ENCODE data around the gene UQCRQ. TPM values are rescaled to one million over a fixed set of nuclear protein-coding genes. Genes with fewer than 3 reads are reported as not detected.
A peak's percentile ranks its signal among the peaks of the same experiment; 100 is the strongest.

UQCRQ gene
- total and polyA plus RNA-seq, 9 of the 15 experiments (the other 6 are each of a cell fraction or from before 2014, with no cell fraction given): 235 to 2,421 (median 883) TPM

DNA sequence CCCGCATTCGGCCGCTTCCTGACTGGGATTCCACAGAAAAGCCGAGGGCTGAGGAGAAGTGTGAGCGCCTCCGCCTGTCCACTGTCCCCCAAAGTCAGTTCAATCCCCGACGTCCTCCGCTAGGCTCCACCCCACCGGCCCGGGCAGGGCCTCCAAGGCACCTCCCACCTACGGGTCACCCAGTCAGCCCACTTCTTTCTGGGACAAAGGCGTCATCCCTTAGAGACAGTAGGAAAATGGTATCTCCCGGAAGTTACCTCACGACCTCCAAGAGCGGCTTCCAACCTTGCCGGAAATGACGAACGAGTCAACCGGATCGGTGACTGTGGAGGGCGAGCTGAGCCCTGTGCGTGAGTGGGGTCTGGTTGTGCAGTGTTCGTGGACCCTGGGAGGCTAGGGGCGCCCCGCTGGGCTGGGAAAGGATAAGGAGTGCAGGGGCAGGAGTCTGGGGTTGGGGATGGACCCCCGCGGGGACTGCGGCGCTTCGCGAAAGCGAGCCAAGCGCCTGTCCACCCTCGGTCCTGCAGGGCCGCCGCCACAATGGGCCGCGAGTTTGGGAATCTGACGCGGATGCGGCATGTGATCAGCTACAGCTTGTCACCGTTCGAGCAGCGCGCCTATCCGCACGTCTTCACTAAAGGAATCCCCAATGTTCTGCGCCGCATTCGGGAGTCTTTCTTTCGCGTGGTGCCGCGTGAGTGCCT is at the start of gene UQCRQ, which contains the start of gene GDF9 (continued):
- TF ChIP-seq, protein P1, sequence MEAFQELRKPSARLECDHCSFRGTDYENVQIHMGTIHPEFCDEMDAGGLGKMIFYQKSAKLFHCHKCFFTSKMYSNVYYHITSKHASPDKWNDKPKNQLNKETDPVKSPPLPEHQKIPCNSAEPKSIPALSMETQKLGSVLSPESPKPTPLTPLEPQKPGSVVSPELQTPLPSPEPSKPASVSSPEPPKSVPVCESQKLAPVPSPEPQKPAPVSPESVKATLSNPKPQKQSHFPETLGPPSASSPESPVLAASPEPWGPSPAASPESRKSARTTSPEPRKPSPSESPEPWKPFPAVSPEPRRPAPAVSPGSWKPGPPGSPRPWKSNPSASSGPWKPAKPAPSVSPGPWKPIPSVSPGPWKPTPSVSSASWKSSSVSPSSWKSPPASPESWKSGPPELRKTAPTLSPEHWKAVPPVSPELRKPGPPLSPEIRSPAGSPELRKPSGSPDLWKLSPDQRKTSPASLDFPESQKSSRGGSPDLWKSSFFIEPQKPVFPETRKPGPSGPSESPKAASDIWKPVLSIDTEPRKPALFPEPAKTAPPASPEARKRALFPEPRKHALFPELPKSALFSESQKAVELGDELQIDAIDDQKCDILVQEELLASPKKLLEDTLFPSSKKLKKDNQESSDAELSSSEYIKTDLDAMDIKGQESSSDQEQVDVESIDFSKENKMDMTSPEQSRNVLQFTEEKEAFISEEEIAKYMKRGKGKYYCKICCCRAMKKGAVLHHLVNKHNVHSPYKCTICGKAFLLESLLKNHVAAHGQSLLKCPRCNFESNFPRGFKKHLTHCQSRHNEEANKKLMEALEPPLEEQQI (IDR thresholded peaks at IDR 0.05): no peak
- TF ChIP-seq, protein P2, sequence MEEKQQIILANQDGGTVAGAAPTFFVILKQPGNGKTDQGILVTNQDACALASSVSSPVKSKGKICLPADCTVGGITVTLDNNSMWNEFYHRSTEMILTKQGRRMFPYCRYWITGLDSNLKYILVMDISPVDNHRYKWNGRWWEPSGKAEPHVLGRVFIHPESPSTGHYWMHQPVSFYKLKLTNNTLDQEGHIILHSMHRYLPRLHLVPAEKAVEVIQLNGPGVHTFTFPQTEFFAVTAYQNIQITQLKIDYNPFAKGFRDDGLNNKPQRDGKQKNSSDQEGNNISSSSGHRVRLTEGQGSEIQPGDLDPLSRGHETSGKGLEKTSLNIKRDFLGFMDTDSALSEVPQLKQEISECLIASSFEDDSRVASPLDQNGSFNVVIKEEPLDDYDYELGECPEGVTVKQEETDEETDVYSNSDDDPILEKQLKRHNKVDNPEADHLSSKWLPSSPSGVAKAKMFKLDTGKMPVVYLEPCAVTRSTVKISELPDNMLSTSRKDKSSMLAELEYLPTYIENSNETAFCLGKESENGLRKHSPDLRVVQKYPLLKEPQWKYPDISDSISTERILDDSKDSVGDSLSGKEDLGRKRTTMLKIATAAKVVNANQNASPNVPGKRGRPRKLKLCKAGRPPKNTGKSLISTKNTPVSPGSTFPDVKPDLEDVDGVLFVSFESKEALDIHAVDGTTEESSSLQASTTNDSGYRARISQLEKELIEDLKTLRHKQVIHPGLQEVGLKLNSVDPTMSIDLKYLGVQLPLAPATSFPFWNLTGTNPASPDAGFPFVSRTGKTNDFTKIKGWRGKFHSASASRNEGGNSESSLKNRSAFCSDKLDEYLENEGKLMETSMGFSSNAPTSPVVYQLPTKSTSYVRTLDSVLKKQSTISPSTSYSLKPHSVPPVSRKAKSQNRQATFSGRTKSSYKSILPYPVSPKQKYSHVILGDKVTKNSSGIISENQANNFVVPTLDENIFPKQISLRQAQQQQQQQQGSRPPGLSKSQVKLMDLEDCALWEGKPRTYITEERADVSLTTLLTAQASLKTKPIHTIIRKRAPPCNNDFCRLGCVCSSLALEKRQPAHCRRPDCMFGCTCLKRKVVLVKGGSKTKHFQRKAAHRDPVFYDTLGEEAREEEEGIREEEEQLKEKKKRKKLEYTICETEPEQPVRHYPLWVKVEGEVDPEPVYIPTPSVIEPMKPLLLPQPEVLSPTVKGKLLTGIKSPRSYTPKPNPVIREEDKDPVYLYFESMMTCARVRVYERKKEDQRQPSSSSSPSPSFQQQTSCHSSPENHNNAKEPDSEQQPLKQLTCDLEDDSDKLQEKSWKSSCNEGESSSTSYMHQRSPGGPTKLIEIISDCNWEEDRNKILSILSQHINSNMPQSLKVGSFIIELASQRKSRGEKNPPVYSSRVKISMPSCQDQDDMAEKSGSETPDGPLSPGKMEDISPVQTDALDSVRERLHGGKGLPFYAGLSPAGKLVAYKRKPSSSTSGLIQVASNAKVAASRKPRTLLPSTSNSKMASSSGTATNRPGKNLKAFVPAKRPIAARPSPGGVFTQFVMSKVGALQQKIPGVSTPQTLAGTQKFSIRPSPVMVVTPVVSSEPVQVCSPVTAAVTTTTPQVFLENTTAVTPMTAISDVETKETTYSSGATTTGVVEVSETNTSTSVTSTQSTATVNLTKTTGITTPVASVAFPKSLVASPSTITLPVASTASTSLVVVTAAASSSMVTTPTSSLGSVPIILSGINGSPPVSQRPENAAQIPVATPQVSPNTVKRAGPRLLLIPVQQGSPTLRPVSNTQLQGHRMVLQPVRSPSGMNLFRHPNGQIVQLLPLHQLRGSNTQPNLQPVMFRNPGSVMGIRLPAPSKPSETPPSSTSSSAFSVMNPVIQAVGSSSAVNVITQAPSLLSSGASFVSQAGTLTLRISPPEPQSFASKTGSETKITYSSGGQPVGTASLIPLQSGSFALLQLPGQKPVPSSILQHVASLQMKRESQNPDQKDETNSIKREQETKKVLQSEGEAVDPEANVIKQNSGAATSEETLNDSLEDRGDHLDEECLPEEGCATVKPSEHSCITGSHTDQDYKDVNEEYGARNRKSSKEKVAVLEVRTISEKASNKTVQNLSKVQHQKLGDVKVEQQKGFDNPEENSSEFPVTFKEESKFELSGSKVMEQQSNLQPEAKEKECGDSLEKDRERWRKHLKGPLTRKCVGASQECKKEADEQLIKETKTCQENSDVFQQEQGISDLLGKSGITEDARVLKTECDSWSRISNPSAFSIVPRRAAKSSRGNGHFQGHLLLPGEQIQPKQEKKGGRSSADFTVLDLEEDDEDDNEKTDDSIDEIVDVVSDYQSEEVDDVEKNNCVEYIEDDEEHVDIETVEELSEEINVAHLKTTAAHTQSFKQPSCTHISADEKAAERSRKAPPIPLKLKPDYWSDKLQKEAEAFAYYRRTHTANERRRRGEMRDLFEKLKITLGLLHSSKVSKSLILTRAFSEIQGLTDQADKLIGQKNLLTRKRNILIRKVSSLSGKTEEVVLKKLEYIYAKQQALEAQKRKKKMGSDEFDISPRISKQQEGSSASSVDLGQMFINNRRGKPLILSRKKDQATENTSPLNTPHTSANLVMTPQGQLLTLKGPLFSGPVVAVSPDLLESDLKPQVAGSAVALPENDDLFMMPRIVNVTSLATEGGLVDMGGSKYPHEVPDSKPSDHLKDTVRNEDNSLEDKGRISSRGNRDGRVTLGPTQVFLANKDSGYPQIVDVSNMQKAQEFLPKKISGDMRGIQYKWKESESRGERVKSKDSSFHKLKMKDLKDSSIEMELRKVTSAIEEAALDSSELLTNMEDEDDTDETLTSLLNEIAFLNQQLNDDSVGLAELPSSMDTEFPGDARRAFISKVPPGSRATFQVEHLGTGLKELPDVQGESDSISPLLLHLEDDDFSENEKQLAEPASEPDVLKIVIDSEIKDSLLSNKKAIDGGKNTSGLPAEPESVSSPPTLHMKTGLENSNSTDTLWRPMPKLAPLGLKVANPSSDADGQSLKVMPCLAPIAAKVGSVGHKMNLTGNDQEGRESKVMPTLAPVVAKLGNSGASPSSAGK (IDR thresholded peaks at IDR 0.05): peak; percentile 52; the same call in 1 of the 2 replicates
- TF ChIP-seq KAT2B (IDR thresholded peaks at IDR 0.05; ENCODE audit: low read depth, low read length) (no peak), ELF4 (CRISPR knock-in tag; IDR thresholded peaks at IDR 0.05) (0 out of 2 replicates have a peak, but pooled peaks have one; percentile 8), NCOA4 (IDR thresholded peaks at IDR 0.05; ENCODE audit: partially characterized antibody) (no peak)
- TF ChIP-seq, protein P3, sequence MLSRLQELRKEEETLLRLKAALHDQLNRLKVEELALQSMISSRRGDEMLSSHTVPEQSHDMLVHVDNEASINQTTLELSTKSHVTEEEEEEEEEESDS (CRISPR knock-in tag; IDR thresholded peaks at IDR 0.05): no peak
- TF ChIP-seq, protein P4, sequence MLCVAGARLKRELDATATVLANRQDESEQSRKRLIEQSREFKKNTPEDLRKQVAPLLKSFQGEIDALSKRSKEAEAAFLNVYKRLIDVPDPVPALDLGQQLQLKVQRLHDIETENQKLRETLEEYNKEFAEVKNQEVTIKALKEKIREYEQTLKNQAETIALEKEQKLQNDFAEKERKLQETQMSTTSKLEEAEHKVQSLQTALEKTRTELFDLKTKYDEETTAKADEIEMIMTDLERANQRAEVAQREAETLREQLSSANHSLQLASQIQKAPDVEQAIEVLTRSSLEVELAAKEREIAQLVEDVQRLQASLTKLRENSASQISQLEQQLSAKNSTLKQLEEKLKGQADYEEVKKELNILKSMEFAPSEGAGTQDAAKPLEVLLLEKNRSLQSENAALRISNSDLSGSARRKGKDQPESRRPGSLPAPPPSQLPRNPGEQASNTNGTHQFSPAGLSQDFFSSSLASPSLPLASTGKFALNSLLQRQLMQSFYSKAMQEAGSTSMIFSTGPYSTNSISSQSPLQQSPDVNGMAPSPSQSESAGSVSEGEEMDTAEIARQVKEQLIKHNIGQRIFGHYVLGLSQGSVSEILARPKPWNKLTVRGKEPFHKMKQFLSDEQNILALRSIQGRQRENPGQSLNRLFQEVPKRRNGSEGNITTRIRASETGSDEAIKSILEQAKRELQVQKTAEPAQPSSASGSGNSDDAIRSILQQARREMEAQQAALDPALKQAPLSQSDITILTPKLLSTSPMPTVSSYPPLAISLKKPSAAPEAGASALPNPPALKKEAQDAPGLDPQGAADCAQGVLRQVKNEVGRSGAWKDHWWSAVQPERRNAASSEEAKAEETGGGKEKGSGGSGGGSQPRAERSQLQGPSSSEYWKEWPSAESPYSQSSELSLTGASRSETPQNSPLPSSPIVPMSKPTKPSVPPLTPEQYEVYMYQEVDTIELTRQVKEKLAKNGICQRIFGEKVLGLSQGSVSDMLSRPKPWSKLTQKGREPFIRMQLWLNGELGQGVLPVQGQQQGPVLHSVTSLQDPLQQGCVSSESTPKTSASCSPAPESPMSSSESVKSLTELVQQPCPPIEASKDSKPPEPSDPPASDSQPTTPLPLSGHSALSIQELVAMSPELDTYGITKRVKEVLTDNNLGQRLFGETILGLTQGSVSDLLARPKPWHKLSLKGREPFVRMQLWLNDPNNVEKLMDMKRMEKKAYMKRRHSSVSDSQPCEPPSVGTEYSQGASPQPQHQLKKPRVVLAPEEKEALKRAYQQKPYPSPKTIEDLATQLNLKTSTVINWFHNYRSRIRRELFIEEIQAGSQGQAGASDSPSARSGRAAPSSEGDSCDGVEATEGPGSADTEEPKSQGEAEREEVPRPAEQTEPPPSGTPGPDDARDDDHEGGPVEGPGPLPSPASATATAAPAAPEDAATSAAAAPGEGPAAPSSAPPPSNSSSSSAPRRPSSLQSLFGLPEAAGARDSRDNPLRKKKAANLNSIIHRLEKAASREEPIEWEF (CRISPR knock-in tag; IDR thresholded peaks at IDR 0.05): no peak
